NCI-H146 treated with DMSO at 0.1 percent for 48 hours (cell line): ENCODE results near the gene VWA7.
"Not testable (repeated sequence)": the region's sequence is repeated elsewhere in the genome, so short reads cannot be mapped to it uniquely, and the experiment has no call there.

ENCODE experiments used
- DNase-seq: peaks from one replicate; lab custom pipeline; 2025; ENCODE audit not compliant: unreplicated experiment; lab: John Stamatoyannopoulos, UW

Gene VWA7

GRCh38 chr6:31801031-31801927 is 24.2 kb upstream of the VWA7 start:
- DNase-seq, result not testable (repeated sequence)

- no peak for DNase-seq
These were observed 22.7 kb upstream of the VWA7 start for GRCh38 chr6:31799781-31800180.

DNA sequence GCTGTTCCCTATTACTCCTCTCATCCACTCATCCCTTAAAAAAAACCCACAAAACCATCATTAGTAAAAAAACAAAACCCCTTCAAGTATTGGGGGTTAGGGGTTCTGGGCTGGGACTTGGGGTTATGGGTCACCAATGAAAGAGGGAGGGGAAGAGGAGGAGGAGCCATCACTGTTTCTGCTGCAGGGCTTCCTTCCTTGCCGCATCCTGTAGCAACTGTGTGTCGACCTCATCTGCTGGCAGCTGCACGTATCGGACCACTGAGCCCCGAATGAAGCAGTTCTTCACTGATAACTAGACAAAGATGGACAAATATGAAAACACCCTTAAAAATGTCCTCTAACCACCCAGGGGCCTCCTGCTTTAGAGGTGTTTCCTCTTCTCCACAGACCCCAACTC is 20.5 kb upstream of the VWA7 start:
- no peak for DNase-seq

DNA sequence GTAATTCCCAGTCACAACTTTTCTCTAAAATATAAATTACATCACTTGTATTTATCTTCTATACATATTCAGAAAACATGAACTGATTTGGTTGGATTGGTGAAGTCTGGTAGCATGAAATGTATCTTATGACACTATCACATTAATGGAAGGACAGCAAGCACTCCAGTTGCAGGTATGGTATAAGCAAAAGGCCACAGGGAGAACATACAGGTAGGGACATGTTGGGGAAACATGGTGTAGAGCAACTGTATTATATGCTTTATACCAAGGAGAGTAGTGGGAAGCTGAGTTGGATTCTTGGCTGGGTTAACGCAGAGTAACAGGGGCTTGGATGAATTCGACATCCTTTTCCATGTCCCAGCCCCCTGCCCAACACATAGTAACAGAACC is 19.9 kb upstream of the VWA7 start:
- no peak for DNase-seq

DNA sequence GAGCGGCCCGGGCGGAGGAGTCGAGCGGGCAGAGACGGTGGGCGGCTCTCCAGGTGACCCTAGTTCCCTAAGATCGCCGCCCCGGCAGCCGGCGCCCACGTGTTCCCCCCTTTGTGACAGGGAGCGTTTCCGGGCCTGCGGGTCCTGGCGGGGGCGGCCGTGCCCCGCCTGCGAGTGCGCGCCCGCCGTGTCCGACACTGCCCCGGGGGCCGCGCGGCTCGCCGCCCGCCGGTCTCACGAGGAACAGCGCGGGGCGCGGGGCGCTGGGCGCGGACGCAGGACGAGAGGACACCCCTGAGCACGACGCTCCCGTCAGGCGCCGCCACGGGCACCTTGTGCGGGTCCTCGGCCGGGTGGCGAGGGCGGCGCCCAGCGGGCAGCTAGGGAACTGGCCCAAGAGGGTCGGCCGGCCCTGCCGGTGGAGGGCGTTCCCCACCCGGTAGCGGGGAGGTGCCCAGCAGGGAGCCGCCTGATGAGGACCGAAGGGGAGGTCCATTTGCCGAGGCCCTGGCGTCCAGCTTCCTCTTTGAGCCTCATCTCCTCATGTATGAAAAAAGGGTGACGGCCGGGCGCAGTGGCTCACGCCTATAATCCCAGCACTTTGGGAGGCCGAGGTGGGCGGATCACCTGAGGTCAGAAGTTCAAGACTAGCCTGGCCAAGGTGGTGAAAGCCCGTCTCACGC is 18.6 kb upstream of the VWA7 start, which contains the start of gene VARS1:
Gene VARS1, minus strand, starts transcription at position 137 of the 683 bp plus-strand sequence. CDS start 535 bp downstream, outside the sequence.
- peak; percentile 73 for DNase-seq

- DNase-seq, result no peak
These were observed 17.9 kb upstream of the VWA7 start for GRCh38 chr6:31794866-31795615.

- DNase-seq, result no peak
These were observed 17.3 kb upstream of the VWA7 start for GRCh38 chr6:31794294-31794865.

DNA sequence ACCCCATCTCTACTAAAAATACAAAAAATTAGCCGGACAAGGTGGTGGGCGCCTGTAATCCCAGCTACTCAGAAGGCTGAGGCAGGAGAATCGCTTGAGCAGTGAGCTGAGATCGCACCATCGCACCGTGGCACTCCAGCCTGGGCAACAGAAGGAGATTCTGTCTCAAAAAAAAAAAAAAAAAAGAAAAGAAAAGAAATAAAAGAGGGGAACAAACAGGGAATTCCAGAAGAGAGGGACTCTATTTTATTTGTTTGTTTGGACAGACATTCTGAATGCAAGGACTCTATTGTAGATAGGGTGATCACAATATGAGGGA is 16.8 kb upstream of the VWA7 start:
- not testable (repeated sequence) for DNase-seq

- DNase-seq, result no peak
These were observed 15.6 kb upstream of the VWA7 start for GRCh38 chr6:31792761-31793171.

DNA sequence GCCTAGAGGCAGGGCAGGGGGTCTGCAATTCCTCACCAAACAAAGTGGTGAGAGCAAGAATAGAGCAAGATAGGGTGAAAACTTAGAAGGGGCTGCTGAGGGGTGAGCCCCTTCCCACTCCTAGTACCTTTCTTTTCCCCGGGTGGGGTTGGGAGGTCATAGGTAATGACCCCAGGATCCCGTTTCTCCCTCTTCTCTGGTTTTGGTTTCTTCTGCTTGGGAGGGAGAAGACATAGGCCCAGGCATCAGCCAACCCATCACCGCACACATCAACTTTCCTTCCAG is 14.9 kb upstream of the VWA7 start:
- DNase-seq, result no peak

DNA sequence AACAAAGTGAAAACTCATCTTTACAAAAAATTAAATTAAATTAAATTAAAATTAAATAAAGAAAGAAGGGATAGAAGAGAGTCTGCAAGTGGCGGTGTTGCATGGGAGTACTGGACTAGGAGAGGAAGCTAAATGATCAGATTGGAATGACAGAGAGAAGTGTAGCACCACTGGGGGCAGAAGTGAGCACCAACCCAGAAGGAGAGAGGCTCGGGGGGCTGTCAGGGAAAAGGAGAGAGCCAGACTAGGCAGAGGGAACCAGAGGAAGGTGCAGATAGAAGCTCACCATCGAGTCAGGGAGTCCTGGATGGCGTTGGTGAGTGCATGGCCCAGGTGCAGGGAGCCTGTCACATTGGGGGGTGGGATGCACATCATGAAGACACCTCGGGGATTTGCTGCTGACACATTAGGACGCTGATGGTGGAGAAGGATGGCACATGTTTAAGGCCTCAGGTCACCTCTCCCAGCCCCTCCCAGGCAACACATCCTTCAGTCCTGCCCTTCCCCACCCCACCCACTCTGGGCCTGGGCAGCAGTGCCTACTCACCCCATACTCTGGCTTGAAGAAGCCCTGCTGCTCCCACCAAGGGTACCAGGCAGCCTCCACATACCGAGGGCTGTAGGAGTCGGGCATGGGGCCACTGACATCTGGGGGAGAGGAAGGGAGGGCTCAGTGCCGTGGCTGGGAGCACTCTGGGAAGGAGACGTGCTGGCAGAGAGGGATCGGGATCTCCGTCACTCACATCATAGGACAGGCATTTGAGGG is 14.4 kb upstream of the VWA7 start:
- DNase-seq, result peak; percentile 7

GRCh38 chr6:31785475-31785874 is 8.3 kb upstream of the VWA7 start:
- no peak for DNase-seq

DNA sequence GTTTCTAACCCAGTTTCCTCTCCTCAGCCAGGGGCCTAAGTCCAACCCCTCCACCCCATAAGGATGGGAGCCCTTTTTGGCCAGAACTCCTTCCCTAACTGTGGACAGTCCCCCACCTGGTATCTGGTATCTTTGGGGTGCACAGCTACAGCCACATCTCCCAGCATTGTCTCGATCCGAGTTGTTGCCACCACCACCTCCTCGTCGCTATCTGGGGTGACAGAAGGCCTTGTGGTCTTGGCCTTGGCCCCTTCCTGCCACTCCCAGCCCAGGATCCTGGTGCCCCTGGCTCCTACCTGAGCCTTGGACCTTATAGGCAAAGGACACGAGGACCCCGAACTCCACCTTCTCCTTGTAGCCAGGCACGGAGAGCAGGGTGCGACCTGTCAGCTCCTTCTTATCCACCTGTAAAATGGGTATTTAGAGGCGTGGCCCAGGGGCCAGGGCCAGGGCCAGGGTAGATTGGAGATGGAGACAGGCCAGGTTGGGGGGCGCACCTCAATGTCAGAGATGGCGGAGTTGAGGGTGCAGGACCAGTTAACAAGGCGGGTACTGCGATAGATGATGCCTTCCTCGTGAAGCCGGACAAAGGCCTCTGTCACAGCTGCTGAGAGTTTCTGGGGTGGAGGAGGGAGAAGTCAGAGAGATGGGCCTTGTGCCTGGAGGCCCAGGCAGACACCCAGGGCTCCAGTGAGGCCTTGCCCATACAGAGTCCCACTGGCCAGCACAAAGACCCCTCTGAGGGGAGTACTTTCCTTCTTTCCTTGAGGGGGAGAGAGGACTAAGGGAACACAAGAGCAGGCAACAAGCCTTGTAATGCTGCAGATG is 7.2 kb upstream of the VWA7 start:
- DNase-seq, result no peak

- no peak for DNase-seq
These were observed 5.2 kb upstream of the VWA7 start for GRCh38 chr6:31782126-31782855.

DNA sequence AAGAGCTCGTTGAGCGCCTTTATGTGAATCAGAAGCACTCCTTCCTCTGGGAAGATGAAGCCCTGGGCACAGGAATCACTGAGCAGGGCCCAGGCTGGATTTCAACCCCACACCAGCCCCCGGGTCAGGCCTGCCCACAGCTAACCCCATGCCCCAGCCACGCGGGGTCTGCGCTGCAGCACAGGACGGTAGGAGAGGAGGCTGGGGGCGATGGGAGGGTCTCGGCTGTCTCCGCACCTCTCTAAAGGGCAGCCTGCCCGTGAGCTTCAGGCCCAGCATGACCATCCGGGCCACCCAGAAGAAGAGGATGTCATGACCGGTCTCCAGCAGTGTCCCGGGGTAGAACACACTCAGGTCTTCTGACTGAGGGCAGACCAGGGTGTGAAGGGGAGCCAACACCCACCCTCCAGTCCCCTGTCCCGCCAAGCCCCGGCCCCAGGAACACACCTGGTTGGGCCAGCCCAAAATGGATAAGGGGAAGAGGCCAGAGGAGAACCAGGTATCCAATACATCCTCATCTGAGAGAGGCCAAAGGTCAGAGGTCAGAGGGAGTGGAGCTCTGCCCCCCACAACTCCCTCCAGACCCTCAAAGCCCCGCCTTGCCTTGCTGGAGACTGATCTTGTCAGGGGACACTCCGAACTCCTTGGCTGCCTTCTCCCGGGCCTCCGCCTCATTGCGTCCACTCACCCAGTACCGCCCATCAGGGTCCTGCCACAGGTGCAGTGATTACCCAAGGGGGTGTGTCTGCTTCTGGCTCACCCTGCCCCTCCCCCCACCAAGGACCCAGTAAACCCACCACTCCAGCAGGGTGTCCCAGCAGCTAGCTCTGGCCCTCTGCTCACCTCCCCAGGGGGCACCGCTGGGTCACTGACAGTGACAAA is 4.4 kb upstream of the VWA7 start:
- no peak for DNase-seq

GRCh38 chr6:31780507-31781243 is 3.5 kb upstream of the VWA7 start:
- DNase-seq, result no peak

GRCh38 chr6:31779908-31780307 is 2.8 kb upstream of the VWA7 start:
- DNase-seq, result no peak
